Endothelial cell of umbilical vein (primary cell): Measurements from ENCODE around the gene SLC25A3. TPM values are rescaled to one million over a fixed set of nuclear protein-coding genes. Genes with fewer than 3 reads are reported as not detected.

ENCODE experiments used
- BruUV-seq: library from RNA; stranded (reverse); fragments of 400-500 nt; replicated peaks from 2 replicates; lab custom pipeline; 2021; lab: Mats Ljungman, UMichigan
- CTCF ChIA-PET: fragments of 300-600, 350-600 bp; sonication (Branson Sonifier 250); formaldehyde crosslinking; loops from one replicate; lab custom pipeline; 2021; ENCODE audit warnings: antibody characterized with exemption, inconsistent platforms; lab: Charles Lee
- POLR2A ChIA-PET: fragments of 300-600, 350-600 bp; sonication (Branson Sonifier 250); formaldehyde crosslinking; loops from one replicate; lab custom pipeline; 2021; ENCODE audit warnings: antibody characterized with exemption, inconsistent platforms; lab: Charles Lee
- DNase-seq: peaks from one replicate; pipeline ENCODE4 v3.0.0-alpha.2; 2011; ENCODE audit warnings: low read depth, low spot score
- FAIRE-seq: peaks from 2 replicates; lab custom pipeline; 2011; peaks lifted over from hg19 to GRCh38; lab: Jason Lieb, UNC
- H2AFZ ChIP-seq: 2 replicates; pipeline ENCODE4 v1.6.0; 2012; ENCODE audit warnings: low read depth, low read length, control low read depth, inconsistent platforms
- H3K27ac ChIP-seq: 2 replicates; pipeline ENCODE4 v1.5.1; 2011; ENCODE audit warnings: low read depth, mild to moderate bottlenecking, control low read depth, low read length, moderate library complexity; ENCODE audit not compliant: insufficient read depth
- H3K27me3 ChIP-seq, 2 experiments: 2 replicates each; pipeline versions ENCODE4 v1.6.0 to v1.6.1; 2011; ENCODE audit warnings: low read length in 2 of 2, mixed read lengths in 1 of 2; ENCODE audit not compliant: control insufficient read depth in 2 of 2, insufficient read depth in 2 of 2
- H3K36me3 ChIP-seq, 2 experiments: 2 replicates in 1 of 2; 3 replicates in 1 of 2; pipeline ENCODE4 v1.5.1; 2011; ENCODE audit warnings: low read length in 2 of 2, mild to moderate bottlenecking in 1 of 2, moderate library complexity in 1 of 2; ENCODE audit not compliant: control insufficient read depth in 2 of 2, insufficient read depth in 2 of 2; ENCODE audit errors: extremely low read depth in 1 of 2
- H3K4me1 ChIP-seq: 3 replicates; pipeline ENCODE4 v1.5.1; 2011; ENCODE audit warnings: mild to moderate bottlenecking, low read length; ENCODE audit not compliant: control insufficient read depth, insufficient read depth; ENCODE audit errors: extremely low read depth
- H3K4me2 ChIP-seq: 2 replicates; pipeline ENCODE4 v1.6.1; 2011; ENCODE audit warnings: low read length, control low read depth, mixed read lengths; ENCODE audit not compliant: insufficient read depth
- H3K4me3 ChIP-seq, 3 experiments: fragments of 200-600 bp in 1 of 3; sonication (generic), shearing (Covaris generic) in 1 of 3; replicated peaks in 1 of 3; 2 replicates each; pipeline ENCODE4 v1.5.1; 2011 to 2016; ENCODE audit warnings: control low read depth in 3 of 3, low read length in 3 of 3, mild to moderate bottlenecking in 2 of 3, inconsistent platforms in 1 of 3, low read depth in 1 of 3, moderate library complexity in 1 of 3; ENCODE audit not compliant: insufficient read depth in 1 of 3
- H3K79me2 ChIP-seq: 2 replicates; pipeline ENCODE4 v1.6.0; 2012; ENCODE audit warnings: low read length, inconsistent platforms; ENCODE audit not compliant: control insufficient read depth, insufficient read depth
- H3K9ac ChIP-seq: replicated peaks from 2 replicates; pipeline ENCODE3; 2011; ENCODE audit warnings: low read length, control low read depth; ENCODE audit not compliant: insufficient read depth; ENCODE audit errors: extremely low read depth
- H3K9me1 ChIP-seq: replicated peaks from 3 replicates; pipeline ENCODE4 v1.6.0; 2011; ENCODE audit warnings: mild to moderate bottlenecking, low read length; ENCODE audit not compliant: control insufficient read depth, insufficient read depth; ENCODE audit errors: extremely low read depth
- H3K9me3 ChIP-seq: replicated peaks from 2 replicates; pipeline ENCODE4 v1.5.1; 2012; ENCODE audit warnings: low read length, inconsistent platforms; ENCODE audit not compliant: control insufficient read depth, insufficient read depth
- H4K20me1 ChIP-seq: replicated peaks from 2 replicates; pipeline ENCODE3; 2011; ENCODE audit warnings: mild to moderate bottlenecking, low read length; ENCODE audit not compliant: control insufficient read depth, insufficient read depth; ENCODE audit errors: extremely low read depth
- EZH2 ChIP-seq: IDR thresholded peaks from 2 replicates; pipeline ENCODE4 v1.6.1; 2012; ENCODE audit warnings: borderline replicate concordance, low read depth, mild to moderate bottlenecking, moderate library complexity, low read length, inconsistent platforms; ENCODE audit not compliant: severe bottlenecking
- FOS ChIP-seq: IDR thresholded peaks from 2 replicates; pipeline ENCODE4 v1.6.1; 2011; ENCODE audit warnings: mild to moderate bottlenecking, low read length, moderate library complexity, borderline replicate concordance; ENCODE audit not compliant: insufficient read depth
- MAX ChIP-seq: IDR thresholded peaks from 2 replicates; pipeline ENCODE4 v1.6.1; 2011; ENCODE audit not compliant: insufficient read depth, insufficient read length
- MYC ChIP-seq: IDR thresholded peaks from one replicate; pipeline ENCODE4 v1.6.1; 2011; ENCODE audit warnings: mild to moderate bottlenecking, low read depth, low read length
- dilution Hi-C: fragments of 300-500 bp; cut with MboI; formaldehyde crosslinking; loops from one replicate; pipeline ENCODE4 v1.15.0; 2019; ENCODE audit warnings: low sequenced_read_pairs; ENCODE audit not compliant: extremely low pct_ligation_motif_present
- intact Hi-C: fragments of 100-400 bp; cut with micrococcal nuclease; formaldehyde crosslinking; loops from one replicate; pipeline ENCODE4 v1.10.0; 2022
- polyA plus RNA-seq, 4 experiments: library from polyadenylated mRNA; depleted of rRNA in 3 of 4; stranded (reverse) in 3 of 4; unstranded in 1 of 4; fragments of >200 nt; gene quantifications; 2 replicates each; pipeline versions ENCODE4 v1.2.1 to v1.2.3, GENCODE V29; 2011 to 2012; ENCODE audit warnings: missing spikeins in 1 of 4
- total RNA-seq: library from RNA; stranded (reverse); gene quantifications from 2 replicates; pipeline ENCODE4 v1.2.3, GENCODE V29; 2021

Gene SLC25A3
- total and polyA plus RNA-seq, 2 donors (not counting 3 experiments of a cell fraction or from before 2014, with no cell fraction given), result 797 to 1,103 TPM

DNA sequence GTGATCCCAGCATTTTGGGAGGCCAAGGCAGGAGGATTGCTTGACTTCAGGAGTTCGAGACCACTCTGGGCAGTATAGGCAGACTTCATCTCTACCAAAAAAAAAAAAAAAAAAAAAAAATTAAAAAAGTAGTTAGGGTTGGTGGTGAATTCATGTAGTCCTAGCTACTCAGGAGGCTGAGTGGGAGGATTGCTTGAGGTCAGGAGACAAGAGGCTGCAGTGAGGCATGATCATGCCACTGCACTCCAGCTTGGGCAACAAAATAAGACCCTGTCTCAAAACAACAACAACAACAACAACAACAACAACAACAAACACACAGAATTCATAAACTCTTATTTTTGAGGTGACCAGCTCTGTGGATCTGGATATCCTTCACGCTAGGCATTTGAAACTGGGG, 17.1 kb downstream of the SLC25A3 start:
- Histone ChIP-seq H3K4me3 (no peak overlapping the region), H3K9ac (no peak overlapping the region), H3K36me3 (no peaks in the 10 kb centered on the region), H3K9me1 (no peaks in the 10 kb centered on the region), H3K9me3 (no peaks in the 10 kb centered on the region), H3K79me2 (no peaks in the 10 kb centered on the region), H3K27me3 (no peaks in the 10 kb centered on the region), H2AFZ (no peak overlapping the region), H3K4me2 (no peak overlapping the region), H4K20me1 (no peaks in the 10 kb centered on the region), H3K27ac (no peak overlapping the region), H3K4me1 (no peaks in the 10 kb centered on the region)
- DNase-seq (no peak), FAIRE-seq (no peak)
- dilution Hi-C loops (no loop called here), intact Hi-C loops (no loop called here)
- BruUV-seq, result no TSS peak
- ChIA-PET CTCF (interaction anchor here (0.6 kb wide), 2 partner anchors 16 to 23 kb away, joined by 3 read pairs; no protein-coding TSS in a partner anchor), POLR2A (no interaction called here)
- no peak for TF ChIP-seq MAX

DNA sequence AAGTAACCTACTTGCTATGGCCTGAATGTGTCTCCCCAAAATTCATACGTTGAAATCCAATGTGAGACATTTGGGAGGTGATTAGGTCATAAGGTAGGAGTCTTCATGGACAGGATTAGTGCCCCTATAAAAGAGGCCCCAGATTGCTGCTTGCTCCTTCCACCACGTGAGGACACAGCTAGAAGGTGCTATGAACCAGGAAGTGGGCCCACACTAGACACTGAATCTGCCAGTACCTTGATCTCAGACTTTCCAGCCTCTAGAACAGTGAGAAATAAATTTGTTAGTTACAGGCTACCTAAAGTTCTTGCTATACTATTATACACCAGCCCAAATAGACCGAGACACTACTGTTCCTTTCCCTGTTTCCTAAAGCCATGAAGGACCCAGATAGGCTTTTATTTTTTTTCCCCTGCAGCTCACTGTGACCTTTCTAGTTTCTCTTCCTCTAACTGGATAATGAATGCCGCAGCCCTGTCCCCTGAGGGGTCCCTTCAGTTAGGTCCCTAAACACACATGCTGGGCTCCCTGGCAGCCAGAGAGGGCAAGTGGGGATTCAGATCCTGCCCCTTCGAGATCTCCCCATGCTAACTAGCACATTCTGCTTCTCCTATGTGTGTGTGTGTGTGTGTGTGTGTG, 19.3 kb downstream of the SLC25A3 start:
- intact Hi-C loops, result no loop called here
- Histone ChIP-seq H3K27ac (no peak overlapping the region), H2AFZ (no peak overlapping the region), H3K27me3 (no peaks in the 10 kb centered on the region), H3K9me3 (no peaks in the 10 kb centered on the region), H3K4me2 (no peak overlapping the region), H3K9me1 (no peaks in the 10 kb centered on the region), H3K4me1 (no peaks in the 10 kb centered on the region), H3K9ac (no peak overlapping the region), H3K79me2 (no peaks in the 10 kb centered on the region), H3K36me3 (no peaks in the 10 kb centered on the region), H3K4me3 (no peak overlapping the region), H4K20me1 (no peaks in the 10 kb centered on the region)
- FAIRE-seq, result no peak
- DNase-seq, result no peak
- dilution Hi-C loops, result no loop called here
- ChIA-PET CTCF (interaction anchor here (0.7 to 1.8 kb wide), 2 partner anchors 23 to 46 kb away, joined by 4 read pairs; no protein-coding TSS in a partner anchor), POLR2A (no interaction called here)
- TF ChIP-seq MYC (no peak), MAX (no peak), EZH2 (no peak), FOS (no peak)
- no TSS peak for BruUV-seq
